ENCODE data around the gene CD2AP.

The CD2AP gene

DNA sequence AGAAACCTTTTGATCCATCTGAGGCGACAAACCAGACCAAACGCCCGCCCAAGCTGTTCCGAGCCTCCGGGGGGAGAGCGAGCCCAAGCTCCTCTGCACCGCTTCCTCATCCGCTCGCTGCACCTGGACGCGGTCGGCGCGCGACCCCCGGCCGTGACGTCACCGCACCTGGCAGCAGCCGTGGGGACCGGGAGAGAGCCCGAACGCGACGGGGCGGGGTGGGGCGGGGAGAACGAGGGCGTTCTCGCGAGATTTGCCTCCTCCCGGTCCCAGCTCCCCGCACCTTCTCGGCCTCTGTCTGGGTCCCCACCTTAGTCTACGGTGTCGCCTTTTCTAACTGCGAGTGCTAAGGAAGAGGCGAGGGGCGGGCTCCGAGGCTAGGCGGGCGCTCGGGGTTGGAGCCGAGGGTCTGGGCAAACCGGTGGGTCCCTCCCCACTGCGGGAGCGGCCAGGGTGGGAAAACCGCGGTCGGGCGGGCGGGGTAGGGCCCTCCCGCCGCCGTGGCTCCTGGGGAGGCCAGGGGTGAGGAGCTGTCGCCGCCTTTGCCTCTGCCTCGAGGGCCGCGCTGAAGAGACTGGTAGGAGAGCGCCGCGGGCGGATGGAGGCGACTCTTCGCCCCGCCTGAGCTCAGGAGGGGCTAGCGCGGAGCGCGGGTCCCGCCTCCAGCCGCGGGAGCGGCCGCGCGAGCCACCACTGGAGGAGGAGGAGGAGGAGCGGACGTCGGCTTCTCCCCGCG, at the start of gene CD2AP:
TSS of gene CD2AP (plus strand) at position 293 of the 736 bp plus-strand sequence. CDS start 456 bp downstream, outside the sequence.
- TF ChIP-seq CTCF (IDR thresholded peaks at IDR 0.05; ENCODE audit: insufficient read depth, low read length, poor library complexity, severe bottlenecking) (peak; percentile 9), EZH2phosphoT487 (conservative IDR thresholded peaks at IDR 0.05; ENCODE audit: low read length) (no peak)
- peaks cover 55% of the 10 kb centered on the region for H3F3A ChIP-seq (ENCODE audit: insufficient read depth)
- H3K79me2 ChIP-seq (ENCODE audit: insufficient read depth, low read length) = peaks cover 47% of the 10 kb centered on the region
- no peaks in the 10 kb centered on the region for H3K9me2 ChIP-seq (replicated peaks; ENCODE audit: insufficient read depth, low read length)
- H3K9me3 ChIP-seq (ENCODE audit: insufficient read depth, low read length) = no peaks in the 10 kb centered on the region
- peak within 1 kb of the TSS; percentile 98 for H3K4me2 ChIP-seq (ENCODE audit: low read depth, low read length, poor library complexity, severe bottlenecking)
- peak within 1 kb of the TSS; percentile 85 for H3K9ac ChIP-seq (ENCODE audit: low read length)
- H3K27me3 ChIP-seq (ENCODE audit: low read length) = no peaks in the 10 kb centered on the region
- peak within 1 kb of the TSS; percentile 80 for H3K4me3 ChIP-seq (ENCODE audit: insufficient read depth, low read length, poor library complexity, severe bottlenecking)
- peak within 1 kb of the TSS; percentile 95 for H3K27ac ChIP-seq (ENCODE audit: low read depth, low read length)
- no peaks in the 10 kb centered on the region for H3K36me3 ChIP-seq (ENCODE audit: low read length)
- H4K20me1 ChIP-seq (ENCODE audit: low read depth, low read length) = peaks cover 24% of the 10 kb centered on the region
- H2AFZ ChIP-seq (ENCODE audit: low read depth, low read length, severe bottlenecking) = peak within 1 kb of the TSS; percentile 75

DNA sequence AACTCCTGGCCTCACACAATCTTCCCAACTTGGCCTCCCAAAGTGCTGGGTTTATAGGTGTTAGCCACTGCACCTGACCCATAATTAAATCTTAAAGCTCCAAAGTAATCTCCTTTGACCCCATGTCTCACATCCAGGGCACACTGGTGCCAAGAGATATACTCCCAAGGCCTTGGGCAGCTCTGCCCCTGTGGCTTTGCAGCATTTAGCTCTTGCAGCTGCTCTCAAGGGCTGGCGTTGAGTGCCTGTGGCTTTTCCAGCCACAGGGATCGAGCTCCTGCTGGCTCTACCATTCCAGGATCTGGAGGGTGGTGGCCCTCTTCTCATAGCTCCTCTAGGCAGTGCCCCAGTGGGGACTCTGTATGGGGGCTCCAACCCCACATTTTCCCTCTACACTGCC, 49.3 kb upstream of the CD2AP start:
- no peaks in the 10 kb centered on the region for H3K79me2 ChIP-seq (ENCODE audit: insufficient read depth, low read length)
- TF ChIP-seq EZH2phosphoT487 (conservative IDR thresholded peaks at IDR 0.05; ENCODE audit: low read length) (no peak), CTCF (IDR thresholded peaks at IDR 0.05; ENCODE audit: insufficient read depth, low read length, poor library complexity, severe bottlenecking) (no peak)

DNA sequence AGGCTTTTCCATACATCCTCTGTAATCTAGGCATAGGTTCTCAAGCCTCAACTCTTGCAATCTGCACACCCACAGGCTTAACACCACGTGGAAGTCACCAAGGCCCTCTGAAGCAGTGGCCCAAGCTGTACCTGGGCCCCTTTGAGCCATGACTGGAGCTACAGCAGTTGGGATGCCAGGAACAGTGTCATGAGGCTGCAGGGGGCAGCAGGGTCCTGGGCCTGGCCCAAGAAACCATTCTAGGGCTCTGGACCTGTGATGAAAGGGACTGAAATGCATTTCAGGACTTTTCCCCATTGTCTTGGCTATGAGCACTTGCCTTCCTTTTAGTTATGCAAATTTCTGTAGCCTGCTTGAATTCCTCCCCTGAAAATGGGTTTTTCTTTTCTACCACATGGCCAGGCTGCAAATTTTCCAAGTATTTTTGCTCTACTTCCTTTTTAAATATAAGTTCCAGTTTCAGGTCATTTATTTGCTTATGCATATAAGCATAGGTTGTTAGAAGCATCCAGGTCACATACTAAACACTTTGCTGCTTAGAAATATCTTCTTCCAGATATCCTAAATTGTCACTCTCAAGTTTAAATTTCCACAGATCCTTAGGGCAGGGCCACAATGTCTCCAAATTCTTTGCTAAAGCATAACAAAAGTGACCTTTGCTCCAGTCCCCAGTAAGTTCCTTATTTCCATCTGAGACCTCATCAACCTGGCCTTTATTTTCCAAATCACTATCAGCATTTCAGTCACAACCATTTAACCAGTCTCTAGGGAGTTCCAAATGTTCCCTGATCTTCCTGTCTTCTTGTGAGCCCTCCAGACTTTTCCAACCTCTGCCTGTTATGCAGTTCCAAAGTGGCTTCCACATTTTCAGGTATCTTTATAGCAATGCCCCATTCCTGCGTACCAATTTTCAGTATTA, 48.6 kb upstream of the CD2AP start:
- Histone ChIP-seq H3K9ac (ENCODE audit: low read length) (no peak overlapping the region), H4K20me1 (ENCODE audit: low read depth, low read length) (no peaks in the 10 kb centered on the region), H2AFZ (ENCODE audit: low read depth, low read length, severe bottlenecking) (no peak overlapping the region), H3K9me2 (replicated peaks; ENCODE audit: insufficient read depth, low read length) (no peaks in the 10 kb centered on the region), H3K4me3 (ENCODE audit: insufficient read depth, low read length, poor library complexity, severe bottlenecking) (no peak overlapping the region), H3K9me3 (ENCODE audit: insufficient read depth, low read length) (no peaks in the 10 kb centered on the region), H3K27me3 (ENCODE audit: low read length) (no peaks in the 10 kb centered on the region), H3K4me2 (ENCODE audit: low read depth, low read length, poor library complexity, severe bottlenecking) (no peak overlapping the region), H3K36me3 (ENCODE audit: low read length) (no peaks in the 10 kb centered on the region), H3K79me2 (ENCODE audit: insufficient read depth, low read length) (no peaks in the 10 kb centered on the region), H3K27ac (ENCODE audit: low read depth, low read length) (no peak overlapping the region), H3F3A (ENCODE audit: insufficient read depth) (no peaks in the 10 kb centered on the region)
- no peak for TF ChIP-seq EZH2phosphoT487 (conservative IDR thresholded peaks at IDR 0.05; ENCODE audit: low read length)
- TF ChIP-seq CTCF (IDR thresholded peaks at IDR 0.05; ENCODE audit: insufficient read depth, low read length, poor library complexity, severe bottlenecking) = no peak

More for the DNA sequence above, 49.3 kb upstream of the CD2AP start:
- no peaks in the 10 kb centered on the region for H3F3A ChIP-seq (ENCODE audit: insufficient read depth)
- H3K9me3 ChIP-seq (ENCODE audit: insufficient read depth, low read length) = no peaks in the 10 kb centered on the region
- H3K27ac ChIP-seq (ENCODE audit: low read depth, low read length) = no peak overlapping the region
- H3K27me3 ChIP-seq (ENCODE audit: low read length) = no peaks in the 10 kb centered on the region
- H4K20me1 ChIP-seq (ENCODE audit: low read depth, low read length) = no peaks in the 10 kb centered on the region
- no peak overlapping the region for H3K4me3 ChIP-seq (ENCODE audit: insufficient read depth, low read length, poor library complexity, severe bottlenecking)
- H2AFZ ChIP-seq (ENCODE audit: low read depth, low read length, severe bottlenecking) = no peak overlapping the region
- no peak overlapping the region for H3K9ac ChIP-seq (ENCODE audit: low read length)
- H3K36me3 ChIP-seq (ENCODE audit: low read length) = no peaks in the 10 kb centered on the region
- H3K4me2 ChIP-seq (ENCODE audit: low read depth, low read length, poor library complexity, severe bottlenecking) = no peak overlapping the region
- H3K9me2 ChIP-seq (replicated peaks; ENCODE audit: insufficient read depth, low read length) = no peaks in the 10 kb centered on the region
